ENCODE results near the gene AOAH.

The AOAH gene

DNA sequence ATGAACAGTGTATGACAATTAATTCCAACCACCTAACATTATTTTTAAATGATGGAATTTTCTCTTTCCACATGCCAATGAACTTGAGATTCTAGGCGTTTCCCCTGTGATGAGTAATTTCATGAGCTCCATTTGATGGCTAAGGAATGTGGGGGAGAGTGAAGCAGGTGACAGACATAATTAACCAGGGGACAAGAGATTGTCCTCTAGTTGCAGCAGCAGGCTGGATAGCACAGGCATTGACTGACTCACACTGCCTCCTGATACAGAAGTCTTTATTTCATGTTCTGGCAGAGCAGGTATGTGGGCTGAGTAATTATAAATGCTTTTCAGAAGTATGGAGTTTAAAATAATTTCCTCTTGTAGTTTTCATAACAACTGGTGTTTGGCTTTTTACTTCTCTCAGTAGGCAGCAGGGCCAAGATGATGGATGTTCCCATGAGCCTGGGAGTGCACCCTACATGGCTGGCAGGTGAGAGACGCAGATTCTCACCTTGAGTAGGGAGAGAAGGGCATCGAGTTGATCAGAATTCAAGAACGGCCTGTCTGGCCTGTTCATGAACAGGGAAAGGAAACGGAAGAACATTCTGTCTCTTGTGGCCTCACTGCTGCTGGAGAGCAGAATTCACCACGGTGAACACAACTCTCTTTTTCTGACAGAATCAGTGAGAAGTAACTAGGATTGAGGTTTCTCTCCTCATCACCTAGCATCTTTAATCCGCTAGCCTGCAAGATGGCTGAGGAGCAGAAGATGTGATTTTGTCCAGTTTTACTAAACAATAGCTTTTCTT, 118.8 kb downstream of the AOAH start:
- Histone ChIP-seq H3K4me3 (no peak overlapping the region), H3K27ac (no peak overlapping the region)
- TF ChIP-seq, protein P1, sequence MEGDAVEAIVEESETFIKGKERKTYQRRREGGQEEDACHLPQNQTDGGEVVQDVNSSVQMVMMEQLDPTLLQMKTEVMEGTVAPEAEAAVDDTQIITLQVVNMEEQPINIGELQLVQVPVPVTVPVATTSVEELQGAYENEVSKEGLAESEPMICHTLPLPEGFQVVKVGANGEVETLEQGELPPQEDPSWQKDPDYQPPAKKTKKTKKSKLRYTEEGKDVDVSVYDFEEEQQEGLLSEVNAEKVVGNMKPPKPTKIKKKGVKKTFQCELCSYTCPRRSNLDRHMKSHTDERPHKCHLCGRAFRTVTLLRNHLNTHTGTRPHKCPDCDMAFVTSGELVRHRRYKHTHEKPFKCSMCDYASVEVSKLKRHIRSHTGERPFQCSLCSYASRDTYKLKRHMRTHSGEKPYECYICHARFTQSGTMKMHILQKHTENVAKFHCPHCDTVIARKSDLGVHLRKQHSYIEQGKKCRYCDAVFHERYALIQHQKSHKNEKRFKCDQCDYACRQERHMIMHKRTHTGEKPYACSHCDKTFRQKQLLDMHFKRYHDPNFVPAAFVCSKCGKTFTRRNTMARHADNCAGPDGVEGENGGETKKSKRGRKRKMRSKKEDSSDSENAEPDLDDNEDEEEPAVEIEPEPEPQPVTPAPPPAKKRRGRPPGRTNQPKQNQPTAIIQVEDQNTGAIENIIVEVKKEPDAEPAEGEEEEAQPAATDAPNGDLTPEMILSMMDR (IDR thresholded peaks at IDR 0.05), result no peak
- DNase-seq (ENCODE audit: low spot score), result no peak

DNA sequence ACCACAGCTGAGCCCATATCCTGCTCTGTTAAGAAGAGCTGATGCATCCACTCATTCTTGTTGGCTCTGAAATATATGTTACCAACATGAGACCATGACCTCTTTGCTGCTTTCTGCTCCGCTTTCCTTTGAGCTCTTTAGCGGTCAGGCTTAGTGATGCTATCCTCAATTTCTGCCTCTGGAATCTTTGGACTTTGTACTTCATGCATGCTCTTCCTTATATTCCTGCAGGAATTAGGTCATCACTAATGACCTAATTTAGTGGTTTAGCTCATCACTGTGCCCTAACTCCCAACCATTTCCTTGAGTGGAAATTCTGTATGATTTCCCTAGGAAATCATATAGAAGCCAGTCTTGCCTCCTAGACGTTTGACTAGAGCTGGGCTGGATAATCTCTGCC, 119.5 kb downstream of the AOAH start:
- TF ChIP-seq, protein P1 (IDR thresholded peaks at IDR 0.05), result no peak
- no peak for DNase-seq (ENCODE audit: low spot score)
- H3K27ac ChIP-seq, result no peak overlapping the region
- H3K4me3 ChIP-seq, result no peak overlapping the region

DNA sequence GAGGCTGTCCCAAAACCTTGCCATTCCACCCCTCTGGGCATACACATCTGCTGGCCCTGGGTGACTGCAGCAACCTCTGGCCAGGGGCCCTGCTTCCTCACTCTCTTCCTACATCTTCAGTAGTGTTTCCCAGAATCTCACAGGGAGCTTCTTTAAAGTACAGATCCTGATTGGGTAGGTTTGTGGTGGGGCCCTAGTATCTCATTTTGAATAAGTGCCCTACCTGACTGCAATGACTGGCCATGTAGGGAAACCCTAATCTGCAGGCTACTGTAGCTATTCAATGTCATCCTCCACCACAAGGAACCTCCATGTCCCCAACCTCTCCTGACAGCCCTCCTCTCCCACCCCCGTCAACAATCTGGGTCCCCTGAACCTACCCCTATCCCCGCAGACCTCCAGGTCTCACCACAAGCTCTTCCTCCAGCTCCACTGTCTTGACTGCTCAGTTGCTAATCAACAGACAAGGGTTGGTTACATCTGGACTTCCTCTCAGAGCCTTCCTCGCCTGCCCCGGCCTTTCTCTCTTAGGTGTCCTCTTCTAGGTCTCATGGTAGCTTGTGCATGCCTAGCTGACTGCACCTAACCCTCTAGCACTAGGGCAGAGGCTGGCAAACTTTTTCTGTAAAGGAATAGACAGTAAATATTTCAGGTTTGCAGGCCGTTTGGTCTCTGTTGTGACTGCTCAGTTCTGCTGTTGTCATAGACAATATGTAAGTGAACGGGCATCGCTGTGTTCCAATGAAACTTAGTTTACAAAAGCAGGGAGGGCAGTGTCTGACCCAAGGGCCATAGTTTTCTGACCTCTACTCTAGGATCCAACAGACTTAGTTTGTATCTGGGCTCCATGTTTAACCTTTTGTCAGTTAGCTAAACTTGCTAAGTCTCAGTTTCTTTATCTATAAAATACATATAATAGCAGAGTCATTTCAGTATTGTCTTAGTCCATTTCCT, 121.1 kb downstream of the AOAH start:
- Histone ChIP-seq H3K27ac (no peak overlapping the region), H3K4me3 (no peak overlapping the region)
- TF ChIP-seq, protein P1 (IDR thresholded peaks at IDR 0.05), result no peak
- no peak for DNase-seq (ENCODE audit: low spot score)

DNA sequence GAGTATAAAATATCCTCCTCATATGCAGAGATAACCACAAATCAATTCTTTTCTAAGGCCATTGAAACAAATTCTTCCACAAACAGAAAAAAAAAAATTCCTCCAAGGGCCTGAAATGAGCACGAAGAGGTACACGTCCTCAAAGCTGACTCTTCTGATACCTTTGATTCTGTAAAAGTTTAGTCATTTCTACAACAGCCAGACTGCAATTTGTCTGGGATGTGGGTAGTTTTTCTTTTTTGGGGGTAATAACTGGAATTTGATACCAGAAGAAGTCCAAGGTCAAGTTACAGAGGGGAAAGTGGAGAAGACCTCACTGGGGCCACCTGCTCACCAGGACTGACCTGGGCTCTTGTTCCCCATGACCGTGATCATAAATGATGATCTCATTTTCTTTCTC, 121.8 kb downstream of the AOAH start:
- Histone ChIP-seq H3K27ac (no peak overlapping the region), H3K4me3 (no peak overlapping the region)
- TF ChIP-seq, protein P1 (IDR thresholded peaks at IDR 0.05), result no peak
- no peak for DNase-seq (ENCODE audit: low spot score)

DNA sequence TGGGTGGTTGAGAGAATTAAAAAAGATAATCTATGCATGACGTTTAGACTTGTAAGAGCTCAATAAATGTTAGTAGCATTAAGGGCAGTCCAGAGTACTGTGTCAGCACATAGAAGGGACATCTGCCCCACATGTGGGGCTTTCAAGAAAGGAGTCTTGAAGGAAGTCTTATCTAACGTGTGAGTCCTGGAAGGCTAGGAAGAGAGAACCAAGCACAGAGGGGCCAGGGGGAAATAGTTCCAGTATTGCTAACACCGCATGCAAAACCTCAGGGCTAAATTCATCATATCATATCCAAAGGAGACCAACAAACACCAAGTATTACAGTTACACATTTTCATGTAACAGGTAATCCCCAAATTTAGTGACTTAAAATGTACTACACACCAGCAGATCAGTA, 122.7 kb downstream of the AOAH start:
- Histone ChIP-seq H3K4me3 (no peak overlapping the region), H3K27ac (no peak overlapping the region)
- TF ChIP-seq, protein P1 (IDR thresholded peaks at IDR 0.05), result no peak
- no peak for DNase-seq (ENCODE audit: low spot score)

DNA sequence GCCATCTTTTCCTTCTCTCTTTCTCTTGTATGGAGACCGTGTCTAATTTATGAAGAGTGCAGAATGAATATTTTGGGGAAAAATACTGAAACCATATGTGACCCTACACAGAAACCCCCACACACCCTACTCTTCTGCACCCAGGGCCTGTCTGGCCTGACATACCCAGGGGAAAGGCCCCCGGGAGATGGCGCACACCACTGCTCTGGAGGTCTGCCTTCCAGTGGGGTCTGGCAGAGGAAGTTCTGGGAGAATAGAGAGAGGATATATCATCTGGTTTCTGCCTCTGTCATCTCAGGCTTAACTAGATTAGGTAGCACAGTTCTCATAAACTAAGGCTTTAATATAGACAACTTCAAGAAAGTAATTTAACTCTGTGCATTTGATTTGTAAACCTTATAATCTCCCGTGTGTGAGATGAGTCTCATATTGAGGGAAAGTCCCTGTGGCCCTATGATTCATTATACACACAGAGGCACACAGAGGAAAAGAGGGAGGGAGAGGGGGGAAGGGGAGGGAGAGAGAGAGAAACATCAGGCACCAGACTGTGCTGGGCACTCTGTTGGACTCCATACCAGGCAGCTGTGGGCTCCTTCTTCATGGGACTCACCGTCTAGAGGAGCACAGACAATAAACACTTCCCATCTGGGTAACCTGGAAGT, 123.3 kb downstream of the AOAH start:
- H3K27ac ChIP-seq, result no peak overlapping the region
- TF ChIP-seq, protein P1 (IDR thresholded peaks at IDR 0.05), result no peak
- no peak for DNase-seq (ENCODE audit: low spot score)
- no peak overlapping the region for H3K4me3 ChIP-seq

Measured in coronary artery (tissue), 2 donors.